Panc1 (cell line): ENCODE measurements around the gene SSC4D. TPM values are rescaled to one million over a fixed set of nuclear protein-coding genes. Genes with fewer than 3 reads are reported as not detected.

Source experiments
- ATAC-seq: fragments of 200-7000 bp; cut with Tn5 transposase; 2 replicates; pipeline ENCODE4 v1.9.1; 2020; ENCODE audit warnings: mild to moderate bottlenecking, moderate library complexity
- BruUV-seq: library from RNA; stranded (reverse); fragments of 400-500 nt; replicated peaks from 2 replicates; lab custom pipeline; 2021; lab: Mats Ljungman, UMichigan
- CTCF ChIA-PET: fragments of 300-600 bp; sonication (Branson Sonifier 250); formaldehyde crosslinking; loops from one replicate; lab custom pipeline; 2022; ENCODE audit warnings: antibody characterized with exemption; lab: Charles Lee
- POLR2A ChIA-PET: fragments of 300-600 bp; sonication (Branson Sonifier 250); formaldehyde crosslinking; loops from one replicate; lab custom pipeline; 2022; ENCODE audit warnings: antibody characterized with exemption; lab: Charles Lee
- DNase-seq: peaks from one replicate; pipeline ENCODE4 v3.0.0-alpha.2; 2010; ENCODE audit warnings: low read depth, low spot score
- H3K27ac ChIP-seq: 2 replicates; pipeline ENCODE4 v1.5.1; 2011; ENCODE audit warnings: mild to moderate bottlenecking, low read length, inconsistent platforms
- H3K27me3 ChIP-seq: fragments of 200-500 bp; sonication (Bioruptor generic); 2 replicates; pipeline ENCODE4 v1.6.0; 2014; ENCODE audit warnings: low read length, inconsistent platforms; ENCODE audit not compliant: control insufficient read depth, insufficient read depth
- H3K36me3 ChIP-seq: fragments of 200-500 bp; sonication (Bioruptor generic); 2 replicates; pipeline ENCODE4 v1.5.1; 2014; ENCODE audit warnings: inconsistent platforms, mild to moderate bottlenecking, low read length, moderate library complexity; ENCODE audit not compliant: control insufficient read depth, insufficient read depth
- H3K4me1 ChIP-seq: 2 replicates; pipeline ENCODE4 v1.5.1; 2011; ENCODE audit warnings: inconsistent platforms, mild to moderate bottlenecking, low read length, moderate library complexity; ENCODE audit not compliant: control insufficient read depth, insufficient read depth
- H3K4me3 ChIP-seq, 2 experiments: 2 replicates each; pipeline ENCODE4 v1.5.1; 2011 to 2012; ENCODE audit warnings: low read depth in 2 of 2, low read length in 2 of 2, mild to moderate bottlenecking in 2 of 2, inconsistent platforms in 1 of 2, moderate library complexity in 1 of 2
- H3K9me3 ChIP-seq: fragments of 200-500 bp; sonication (Bioruptor generic); 2 replicates; pipeline ENCODE4 v1.5.1; 2014; ENCODE audit warnings: low read depth, mild to moderate bottlenecking, inconsistent platforms, low read length, moderate library complexity; ENCODE audit not compliant: control insufficient read depth, insufficient read depth
- CTCF ChIP-seq: fragments of 450-650 bp; IDR thresholded peaks from 2 replicates; pipeline ENCODE4 v1.5.1; 2017; ENCODE audit warnings: mild to moderate bottlenecking
- POLR2AphosphoS5 ChIP-seq: IDR thresholded peaks from 2 replicates; pipeline ENCODE4 v1.6.1; 2012; ENCODE audit warnings: mild to moderate bottlenecking, low read depth, low read length, moderate library complexity
- REST ChIP-seq, 2 experiments: IDR thresholded peaks; 2 replicates each; pipeline ENCODE4 v1.6.1; 2011 to 2012; ENCODE audit warnings: low read depth in 2 of 2, control low read depth in 1 of 2, low read length in 1 of 2, mild to moderate bottlenecking in 1 of 2, moderate library complexity in 1 of 2; ENCODE audit not compliant: insufficient read depth in 1 of 2
- SIN3A ChIP-seq: IDR thresholded peaks from 2 replicates; pipeline ENCODE4 v1.6.1; 2012; ENCODE audit warnings: low read depth, mild to moderate bottlenecking, low read length, moderate library complexity, borderline replicate concordance; ENCODE audit not compliant: insufficient read depth
- TCF7L2 ChIP-seq: IDR thresholded peaks from 2 replicates; pipeline ENCODE4 v1.6.1; 2011; ENCODE audit warnings: mild to moderate bottlenecking, low read depth, low read length, inconsistent platforms
- in situ Hi-C: cut with HindIII; loops from 2 replicates; pipeline ENCODE4 v1.10.0; 2016; ENCODE audit warnings: low sequenced_read_pairs, low pct_unique_long_range_greater_than_20kb
- intact Hi-C: fragments of 100-400 bp; cut with micrococcal nuclease; formaldehyde crosslinking; loops from one replicate; pipeline ENCODE4 v1.10.0; 2022; ENCODE audit not compliant: unreplicated experiment
- total RNA-seq: library from RNA; stranded (reverse); gene quantifications from one replicate; pipeline ENCODE4 v1.2.1, GENCODE V29; 2021; ENCODE audit not compliant: unreplicated experiment

Gene SSC4D
- total RNA-seq, 1 experiment from 2014 or later, result 1.6 TPM

GRCh38 chr7:76354516-76354915 lies 55.0 kb downstream of the SSC4D start:
- ChIA-PET POLR2A (interaction anchor here (0.7 kb wide), 1 partner anchor 201 kb away, joined by 7 read pairs; no protein-coding TSS in a partner anchor), CTCF (no interaction called here)
- Histone ChIP-seq H3K27me3 (no peaks in the 10 kb centered on the region), H3K27ac (no peak overlapping the region), H3K4me1 (peaks cover 19% of the 10 kb centered on the region), H3K9me3 (no peaks in the 10 kb centered on the region), H3K4me3 (no peak overlapping the region), H3K36me3 (peaks cover 19% of the 10 kb centered on the region)
- ATAC-seq, result no peak
- DNase-seq, result no peak
- intact Hi-C loops (no loop called here), in situ Hi-C loops (no loop called here)
- no TSS peak for BruUV-seq
- TF ChIP-seq CTCF (no peak), TCF7L2 (no peak), SIN3A (no peak), POLR2AphosphoS5 (no peak)

- BruUV-seq, result no TSS peak
- ATAC-seq, result no peak
- POLR2A ChIA-PET, result interaction anchor here (0.7 kb wide), 1 partner anchor 200 kb away, joined by 7 read pairs; no protein-coding TSS in a partner anchor
- no peak overlapping the region for H3K27ac ChIP-seq
- in situ Hi-C loops, result no loop called here
- intact Hi-C loops, result no loop called here
- no peak for TF ChIP-seq SIN3A
- TF ChIP-seq REST (IDR thresholded peaks at IDR 0.05; ENCODE audit: insufficient read depth in 1 of 2, low read depth in 2 of 2, low read length in 1 of 2), result no peak
- no peak for TF ChIP-seq POLR2AphosphoS5
- TF ChIP-seq CTCF, result no peak
- no peak for TF ChIP-seq TCF7L2
- no peaks in the 10 kb centered on the region for H3K9me3 ChIP-seq
- DNase-seq, result no peak
- H3K4me3 ChIP-seq, result no peak overlapping the region
- peaks cover 19% of the 10 kb centered on the region; the same call in 1 of the 2 replicates for H3K4me1 ChIP-seq
- H3K36me3 ChIP-seq, result peaks cover 19% of the 10 kb centered on the region
- CTCF ChIA-PET, result no interaction called here
- H3K27me3 ChIP-seq, result no peaks in the 10 kb centered on the region
These were observed 55.8 kb downstream of the SSC4D start for GRCh38 chr7:76353744-76354143.
